Stimulated activated naive CD8-positive, alpha-beta T cell treated with anti-CD3 and anti-CD28 coated beads, Interleukin-15, Interleukin-2, amounts not matched to agents 100 ng/mL and 50 ng/mL, for 24 hours (primary cell): ENCODE results near the gene KRTAP1-4.
"Not testable (repeated sequence)": the region's sequence is repeated elsewhere in the genome, so short reads cannot be mapped to it uniquely, and the experiment has no call there.

ENCODE experiments used
- H3K27ac Mint-ChIP-seq: one replicate; pipeline ENCODE4 v1.8.0; 2021; ENCODE audit warnings: mild to moderate bottlenecking, mixed read lengths
- H3K27me3 Mint-ChIP-seq: one replicate; pipeline ENCODE4 v1.8.0; 2021; ENCODE audit warnings: mixed read lengths
- H3K36me3 Mint-ChIP-seq: one replicate; pipeline ENCODE4 v1.8.0; 2021; ENCODE audit warnings: low read depth, mixed read lengths
- H3K4me1 Mint-ChIP-seq: one replicate; pipeline ENCODE4 v1.8.0; 2021; ENCODE audit warnings: low read depth, mixed read lengths
- H3K4me3 Mint-ChIP-seq: one replicate; pipeline ENCODE4 v1.8.0; 2021; ENCODE audit warnings: mild to moderate bottlenecking, mixed read lengths
- H3K9me3 Mint-ChIP-seq: one replicate; pipeline ENCODE4 v1.8.0; 2021; ENCODE audit warnings: mixed read lengths

The KRTAP1-4 gene

GRCh38 chr17:41029633-41030245 is at the start of gene KRTAP1-4:
TSS of gene KRTAP1-4 (minus strand) at chr17:41030195. CDS start at chr17:41030078, 117 bp downstream.
- H3K4me3 Mint-ChIP-seq, result no peak within 1 kb of the TSS
- no peak within 1 kb of the TSS for H3K27ac Mint-ChIP-seq
- no peaks in the 10 kb centered on the region for H3K4me1 Mint-ChIP-seq
- H3K9me3 Mint-ChIP-seq, result no peaks in the 10 kb centered on the region
- H3K36me3 Mint-ChIP-seq, result no peaks in the 10 kb centered on the region
- peaks cover 19% of the 10 kb centered on the region for H3K27me3 Mint-ChIP-seq

GRCh38 chr17:41076788-41077187 is 46.8 kb upstream of the KRTAP1-4 start:
- H3K4me1 Mint-ChIP-seq, result no peaks in the 10 kb centered on the region
- peaks cover 12% of the 10 kb centered on the region for H3K27me3 Mint-ChIP-seq
- no peaks in the 10 kb centered on the region for H3K36me3 Mint-ChIP-seq
- no peaks in the 10 kb centered on the region for H3K9me3 Mint-ChIP-seq
- H3K4me3 Mint-ChIP-seq, result no peak overlapping the region
- H3K27ac Mint-ChIP-seq, result no peak overlapping the region

GRCh38 chr17:41073676-41074075 is 43.7 kb upstream of the KRTAP1-4 start:
- Mint-ChIP-seq H3K9me3 (no peaks in the 10 kb centered on the region), H3K27ac (no peak overlapping the region), H3K4me1 (no peaks in the 10 kb centered on the region), H3K36me3 (no peaks in the 10 kb centered on the region), H3K27me3 (peaks cover 5% of the 10 kb centered on the region), H3K4me3 (no peak overlapping the region)

GRCh38 chr17:41071606-41072360 is 41.8 kb upstream of the KRTAP1-4 start:
- Mint-ChIP-seq H3K9me3 (no peaks in the 10 kb centered on the region), H3K27me3 (peaks cover 5% of the 10 kb centered on the region), H3K36me3 (no peaks in the 10 kb centered on the region), H3K4me1 (no peaks in the 10 kb centered on the region), H3K4me3 (no peak overlapping the region), H3K27ac (no peak overlapping the region)

DNA sequence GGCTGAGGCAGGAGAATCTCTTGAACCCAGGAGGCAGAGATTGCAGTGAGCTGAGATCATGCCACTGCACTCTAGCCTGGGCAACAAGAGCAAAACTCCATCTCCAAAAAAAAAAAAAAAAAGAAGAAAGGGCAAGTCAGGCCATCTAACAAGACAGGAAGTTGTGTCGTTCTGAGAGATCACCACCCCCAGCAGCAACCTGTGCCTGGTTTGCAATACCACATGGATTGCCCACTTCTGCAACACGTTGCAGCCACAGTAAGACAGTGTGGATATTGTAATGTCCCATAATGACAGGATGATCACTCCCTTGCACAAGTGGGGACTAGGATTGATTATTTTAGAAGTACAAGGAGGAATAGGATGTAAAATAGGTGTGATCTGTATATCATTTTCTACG is 39.0 kb upstream of the KRTAP1-4 start:
- Mint-ChIP-seq H3K4me1 (peaks cover 4% of the 10 kb centered on the region), H3K36me3 (no peaks in the 10 kb centered on the region), H3K27ac (no peak overlapping the region), H3K4me3 (no peak overlapping the region), H3K27me3 (no peaks in the 10 kb centered on the region), H3K9me3 (no peaks in the 10 kb centered on the region)

GRCh38 chr17:41067281-41067680 is 37.3 kb upstream of the KRTAP1-4 start:
- Mint-ChIP-seq H3K27me3 (no peaks in the 10 kb centered on the region), H3K27ac (no peak overlapping the region), H3K4me1 (peaks cover 4% of the 10 kb centered on the region), H3K36me3 (no peaks in the 10 kb centered on the region), H3K9me3 (no peaks in the 10 kb centered on the region), H3K4me3 (no peak overlapping the region)

DNA sequence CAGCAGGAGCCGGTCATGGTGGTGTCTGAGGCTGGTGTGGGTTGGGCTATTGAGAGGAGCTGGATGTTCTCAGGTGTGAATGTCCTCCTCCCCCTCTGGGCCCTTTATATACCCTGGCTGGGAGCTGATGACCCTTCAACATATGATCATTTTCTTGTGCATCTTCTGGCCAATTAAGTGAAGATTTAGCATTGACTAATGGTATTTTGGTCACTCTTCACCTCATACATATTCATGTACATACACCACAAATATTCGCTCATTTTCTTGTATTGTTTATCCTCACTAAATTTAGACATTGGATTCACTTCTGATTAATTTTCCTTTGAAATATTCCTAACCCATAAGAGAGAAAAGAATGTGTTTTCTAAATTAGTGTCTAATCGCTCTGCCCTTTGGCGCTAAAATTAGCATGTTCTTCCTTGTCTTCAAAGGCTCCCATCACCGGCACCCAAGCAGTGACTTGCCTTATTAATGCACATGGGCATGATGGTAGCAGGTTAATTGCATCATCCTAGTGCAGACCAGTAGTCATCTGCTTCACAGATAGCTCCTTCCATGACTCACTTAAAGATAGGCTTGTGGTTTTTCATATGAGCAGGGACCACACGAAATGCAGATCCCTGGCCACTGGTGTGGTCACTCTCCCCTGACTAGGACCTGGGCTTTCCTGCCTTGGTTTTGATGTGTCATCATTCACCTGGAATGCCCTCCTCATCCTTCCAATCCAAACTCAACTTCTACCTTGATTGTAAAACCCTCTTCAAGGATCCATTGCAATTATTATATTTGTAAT is 36.0 kb upstream of the KRTAP1-4 start, which contains the start of gene KRTAP2-4:
KRTAP2-4 (minus strand) TSS at position 51 of the 796 bp plus-strand sequence; CDS start at position 17, 34 bp downstream.
- no peaks in the 10 kb centered on the region for H3K36me3 Mint-ChIP-seq
- peaks cover 4% of the 10 kb centered on the region for H3K4me1 Mint-ChIP-seq
- peaks cover 3% of the 10 kb centered on the region for H3K27me3 Mint-ChIP-seq
- H3K9me3 Mint-ChIP-seq, result no peaks in the 10 kb centered on the region
- H3K27ac Mint-ChIP-seq, result no peak within 1 kb of the TSS
- H3K4me3 Mint-ChIP-seq, result no peak within 1 kb of the TSS

- not testable (repeated sequence) for H3K36me3 Mint-ChIP-seq, H3K9me3 Mint-ChIP-seq
- peaks cover 11% of the 10 kb centered on the region for H3K27me3 Mint-ChIP-seq
These were observed 35.2 kb upstream of the KRTAP1-4 start for GRCh38 chr17:41065016-41065689.

DNA sequence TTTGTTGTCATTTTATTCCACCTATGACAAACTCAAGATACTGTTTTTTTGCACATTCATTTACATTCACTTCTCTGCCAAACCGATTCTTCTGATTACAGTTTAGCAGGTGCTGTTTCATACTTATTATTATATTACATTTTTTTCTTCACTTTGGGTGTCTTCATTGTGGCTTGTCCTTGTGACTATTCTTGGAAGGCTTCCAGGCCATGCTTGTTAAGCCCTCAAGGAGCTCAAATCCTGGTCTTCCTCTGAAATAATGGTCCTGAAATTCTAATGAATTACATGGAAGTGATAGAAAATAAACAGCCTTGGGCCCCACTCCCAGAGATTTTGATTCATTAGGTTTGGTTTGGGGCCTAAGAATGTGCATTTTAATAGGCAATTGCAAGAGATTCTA is 34.3 kb upstream of the KRTAP1-4 start:
- H3K36me3 Mint-ChIP-seq, result no peaks in the 10 kb centered on the region
- no peak overlapping the region for H3K4me3 Mint-ChIP-seq
- no peak overlapping the region for H3K27ac Mint-ChIP-seq
- no peaks in the 10 kb centered on the region for H3K9me3 Mint-ChIP-seq
- H3K27me3 Mint-ChIP-seq, result peaks cover 16% of the 10 kb centered on the region
- H3K4me1 Mint-ChIP-seq, result peaks cover 4% of the 10 kb centered on the region

More at GRCh38 chr17:41065016-41065689, 35.2 kb upstream of the KRTAP1-4 start:
- not testable (repeated sequence) for H3K27ac Mint-ChIP-seq, H3K4me1 Mint-ChIP-seq, H3K4me3 Mint-ChIP-seq

- Mint-ChIP-seq H3K9me3 (no peaks in the 10 kb centered on the region), H3K27me3 (peaks cover 23% of the 10 kb centered on the region), H3K36me3 (no peaks in the 10 kb centered on the region), H3K4me3 (no peak overlapping the region), H3K4me1 (peaks cover 4% of the 10 kb centered on the region), H3K27ac (no peak overlapping the region)
These were observed 33.5 kb upstream of the KRTAP1-4 start for GRCh38 chr17:41063449-41063848.

DNA sequence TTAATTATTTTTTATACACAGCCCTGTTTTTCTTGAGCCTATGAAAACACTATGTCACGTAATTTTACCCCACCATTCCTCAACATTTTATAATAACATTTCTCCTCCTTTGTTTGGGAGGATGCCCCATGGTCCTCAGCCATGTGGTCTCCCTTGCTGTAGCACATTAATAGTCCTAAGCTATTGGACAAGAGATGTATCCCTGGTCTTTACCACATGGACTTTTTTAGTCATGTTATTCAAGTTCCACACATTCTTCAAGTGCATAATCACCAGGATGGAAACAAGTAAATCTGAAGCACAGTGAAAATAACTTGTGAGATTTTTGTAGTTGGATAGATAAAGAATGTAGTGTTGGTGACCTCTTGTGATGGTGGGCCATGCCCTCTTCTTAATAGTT is 32.0 kb upstream of the KRTAP1-4 start:
- Mint-ChIP-seq H3K9me3 (no peaks in the 10 kb centered on the region), H3K27me3 (peaks cover 35% of the 10 kb centered on the region), H3K4me3 (no peak overlapping the region), H3K36me3 (no peaks in the 10 kb centered on the region), H3K27ac (no peak overlapping the region), H3K4me1 (peaks cover 4% of the 10 kb centered on the region)

DNA sequence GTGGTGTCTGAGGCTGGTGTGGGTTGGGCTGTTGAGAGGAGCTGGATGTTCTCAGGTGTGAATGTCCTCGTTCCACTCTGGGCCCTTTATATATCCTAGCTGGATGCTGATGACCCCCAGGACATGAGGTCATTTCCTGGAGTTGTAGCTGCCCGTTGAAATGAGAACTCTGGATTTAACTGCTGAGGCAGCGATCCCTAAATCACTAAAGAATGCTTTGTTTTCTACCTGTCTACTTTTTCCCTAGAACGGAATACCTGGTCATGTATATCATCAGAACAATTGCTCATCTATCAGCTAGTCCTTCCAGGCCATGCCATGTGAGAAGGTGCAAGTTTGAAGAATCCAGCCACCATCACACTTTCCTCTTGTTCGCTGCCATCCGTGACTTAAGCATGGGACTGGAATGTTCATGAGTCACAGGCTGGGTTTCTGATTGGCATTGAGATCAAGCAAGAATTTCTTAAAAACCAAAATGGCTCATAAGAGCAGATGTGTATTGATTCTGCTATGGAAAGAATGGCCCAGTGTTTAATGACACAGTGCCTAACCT is 30.1 kb upstream of the KRTAP1-4 start, which contains the start of gene KRTAP2-3:
KRTAP2-3 (minus strand) TSS at position 63 of the 553 bp plus-strand sequence. CDS start 64 bp downstream, outside the sequence.
- Mint-ChIP-seq H3K36me3 (no peaks in the 10 kb centered on the region), H3K4me1 (no peaks in the 10 kb centered on the region), H3K9me3 (no peaks in the 10 kb centered on the region), H3K4me3 (no peak within 1 kb of the TSS), H3K27ac (no peak within 1 kb of the TSS), H3K27me3 (peaks cover 53% of the 10 kb centered on the region)

DNA sequence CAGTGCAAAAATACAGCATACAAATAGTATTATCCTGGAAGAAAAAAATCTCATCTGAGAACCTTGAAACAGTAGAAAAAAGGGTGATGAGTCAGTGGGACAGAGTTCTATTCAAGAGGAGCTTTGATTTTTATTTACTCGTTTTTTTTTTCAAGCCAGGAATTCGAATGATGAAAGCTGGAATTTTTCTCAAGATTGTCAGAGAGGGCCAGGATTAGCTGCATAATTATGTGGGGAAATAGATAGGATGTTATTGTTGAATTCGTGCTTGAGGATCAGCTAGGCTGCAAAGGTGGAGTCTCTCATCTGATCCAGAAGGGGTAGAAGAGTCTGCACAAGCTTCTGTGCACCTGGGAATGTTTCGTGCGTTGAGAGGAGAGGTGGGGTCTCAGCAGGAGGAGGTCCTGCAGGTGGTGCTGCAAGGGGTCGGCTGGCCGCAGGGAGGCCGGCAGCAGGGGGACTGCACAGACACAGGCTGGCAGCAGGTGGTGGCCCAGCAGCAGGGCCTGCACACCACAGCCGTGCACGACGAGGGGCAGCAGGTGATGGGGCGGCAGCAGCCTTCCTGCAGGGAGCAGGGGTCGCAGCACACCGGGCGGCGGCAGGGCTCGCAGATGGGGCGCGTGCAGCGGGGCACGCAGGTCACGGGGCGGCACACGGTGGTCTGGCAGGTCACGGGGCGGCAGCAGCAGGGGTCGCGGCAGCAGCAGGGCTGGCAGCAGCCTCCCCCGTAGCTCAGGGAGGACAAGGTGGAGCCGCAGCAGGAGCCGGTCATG is 29.5 kb upstream of the KRTAP1-4 start:
- H3K36me3 Mint-ChIP-seq, H3K4me3 Mint-ChIP-seq, H3K4me1 Mint-ChIP-seq, H3K27ac Mint-ChIP-seq, H3K9me3 Mint-ChIP-seq: not testable (repeated sequence)
- peaks cover 53% of the 10 kb centered on the region for H3K27me3 Mint-ChIP-seq

- Mint-ChIP-seq H3K36me3 (no peaks in the 10 kb centered on the region), H3K4me3 (no peak overlapping the region), H3K27me3 (peaks cover 53% of the 10 kb centered on the region), H3K27ac (no peak overlapping the region), H3K4me1 (no peaks in the 10 kb centered on the region), H3K9me3 (no peaks in the 10 kb centered on the region)
These were observed 28.7 kb upstream of the KRTAP1-4 start for GRCh38 chr17:41058741-41059140.
